GM19238 (cell line): ENCODE results near the gene HS2ST1.

Source experiments
- DNase-seq: peaks from one replicate; pipeline ENCODE4 v3.0.0; 2011; ENCODE audit warnings: low spot score; ENCODE audit not compliant: insufficient read length

HS2ST1 gene

GRCh38 chr1:87134625-87135328 is 220.3 kb downstream of the HS2ST1 start:
- DNase-seq, result no peak

GRCh38 chr1:87135329-87135712 is 220.9 kb downstream of the HS2ST1 start:
- DNase-seq, result no peak

GRCh38 chr1:87136607-87137341 is 222.3 kb downstream of the HS2ST1 start:
- no peak for DNase-seq

- no peak for DNase-seq
These were observed 222.9 kb downstream of the HS2ST1 start for GRCh38 chr1:87137342-87137739.

- no peak for DNase-seq
These were observed 226.6 kb downstream of the HS2ST1 start for GRCh38 chr1:87140831-87141540.

GRCh38 chr1:87141556-87141955 is 227.1 kb downstream of the HS2ST1 start:
- DNase-seq, result no peak

GRCh38 chr1:87143413-87144135 is 229.1 kb downstream of the HS2ST1 start:
- no peak for DNase-seq

GRCh38 chr1:87144316-87144895 is 230.0 kb downstream of the HS2ST1 start:
- no peak for DNase-seq

- DNase-seq, result no peak
These were observed 230.5 kb downstream of the HS2ST1 start for GRCh38 chr1:87144981-87145380.

- no peak for DNase-seq
These were observed 232.1 kb downstream of the HS2ST1 start for GRCh38 chr1:87146538-87146937.

GRCh38 chr1:87146986-87147385 is 232.6 kb downstream of the HS2ST1 start:
- no peak for DNase-seq

- DNase-seq, result no peak
These were observed 233.4 kb downstream of the HS2ST1 start for GRCh38 chr1:87147851-87148250.

- DNase-seq, result no peak
These were observed 234.2 kb downstream of the HS2ST1 start for GRCh38 chr1:87148661-87149060.

- no peak for DNase-seq
These were observed 235.0 kb downstream of the HS2ST1 start for GRCh38 chr1:87149241-87150041.

GRCh38 chr1:87150143-87150542 is 235.7 kb downstream of the HS2ST1 start:
- no peak for DNase-seq

GRCh38 chr1:87151500-87152421 is 237.3 kb downstream of the HS2ST1 start:
- peak; percentile 53 for DNase-seq

- DNase-seq, result no peak
These were observed 239.9 kb downstream of the HS2ST1 start for GRCh38 chr1:87154384-87154783.

- no peak for DNase-seq
These were observed 240.7 kb downstream of the HS2ST1 start for GRCh38 chr1:87155170-87155569.

- no peak for DNase-seq
These were observed 241.2 kb downstream of the HS2ST1 start for GRCh38 chr1:87155648-87156047.
